ENCODE measurements around the gene RPGR.

Gene RPGR

DNA sequence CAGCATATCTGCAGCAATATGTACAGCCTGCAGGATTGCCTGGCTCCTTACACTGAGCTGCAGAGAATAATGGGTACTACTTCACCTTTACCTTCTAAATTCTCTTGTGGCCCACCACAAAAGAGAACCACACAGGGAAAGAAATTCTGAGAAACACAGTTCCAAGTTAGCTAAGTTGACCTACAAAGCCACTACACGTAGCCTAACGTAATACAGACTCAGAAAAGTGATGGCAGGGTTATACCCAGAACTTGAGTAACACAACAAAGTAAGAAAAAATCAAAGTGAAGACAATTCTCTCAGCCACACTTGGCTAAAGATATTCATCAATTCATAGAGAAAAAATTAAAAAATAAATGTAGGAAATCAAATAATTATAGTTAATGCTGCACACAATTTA lies 80.3 kb downstream of the RPGR start:
- no peak for DNase-seq

- no peak for DNase-seq
Measured at GRCh38 chrX:38240541-38240940, 86.8 kb downstream of the RPGR start.

DNA sequence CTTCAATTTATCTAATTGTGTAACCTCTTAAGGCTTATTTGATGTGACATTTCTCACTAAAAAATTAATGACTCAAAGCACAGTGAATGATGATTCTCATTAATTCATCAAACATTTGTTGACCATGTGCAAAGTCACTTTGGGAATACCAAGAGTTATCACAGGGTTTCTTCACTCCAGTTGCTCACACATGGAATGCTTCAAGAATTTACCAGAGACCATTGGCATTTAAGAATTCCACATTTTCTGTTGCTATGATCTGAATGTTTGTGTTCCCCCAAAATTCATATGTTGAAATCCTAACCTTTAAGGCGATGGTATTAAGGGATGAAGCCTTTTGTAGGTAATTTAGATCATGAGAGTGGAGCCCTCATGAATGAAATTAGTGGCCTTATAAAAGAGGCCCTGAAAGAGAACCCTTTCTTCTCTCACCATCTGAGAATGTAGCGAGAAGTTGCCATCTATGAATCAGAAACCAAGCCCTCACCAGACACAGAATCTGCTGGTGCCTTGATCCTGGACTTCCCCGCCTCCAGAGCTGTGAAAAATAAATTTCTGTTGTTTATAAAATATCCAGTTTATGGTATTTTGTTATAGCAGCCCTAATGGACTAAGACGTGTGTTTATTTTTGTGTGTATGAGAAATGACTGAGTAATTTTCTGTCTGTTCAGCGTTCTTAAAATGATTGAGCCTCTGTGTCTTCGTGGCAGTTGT lies 90.3 kb downstream of the RPGR start:
- DNase-seq: no peak

- DNase-seq: no peak
Measured at GRCh38 chrX:38233891-38234667, 93.2 kb downstream of the RPGR start.

- DNase-seq: no peak
Measured at GRCh38 chrX:38232079-38232686, 95.1 kb downstream of the RPGR start.

- DNase-seq: no peak
Measured at GRCh38 chrX:38225093-38225492, 102.2 kb downstream of the RPGR start.

- no peak for DNase-seq
Measured at GRCh38 chrX:38224160-38224559, 103.1 kb downstream of the RPGR start.

DNA sequence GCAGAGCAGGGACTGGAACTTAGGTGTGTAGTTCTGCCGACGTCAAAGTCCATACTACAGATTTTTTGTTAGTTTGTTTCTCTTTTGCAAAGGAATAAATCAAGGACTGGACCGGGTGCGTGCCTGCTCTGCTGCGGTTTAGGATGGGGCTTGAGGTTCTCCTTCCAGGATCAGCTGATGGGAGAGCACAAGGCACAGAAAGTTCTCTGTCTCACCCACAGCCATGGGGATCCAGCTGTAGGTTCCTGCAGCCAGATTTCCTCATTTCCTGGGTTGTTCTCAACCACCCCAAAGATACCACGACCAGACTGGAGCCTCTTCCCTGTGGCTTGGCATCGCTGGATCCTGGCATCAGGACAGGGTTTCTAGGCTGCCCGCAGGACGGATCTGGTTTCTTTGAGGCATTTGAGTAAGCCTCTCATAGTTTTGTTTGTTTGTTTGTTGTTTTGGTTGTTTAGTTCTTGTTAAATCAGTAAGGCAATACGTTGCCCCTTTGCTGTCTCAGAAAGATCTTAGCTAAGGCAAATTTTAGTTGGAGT lies 105.8 kb downstream of the RPGR start:
- DNase-seq: no peak

DNA sequence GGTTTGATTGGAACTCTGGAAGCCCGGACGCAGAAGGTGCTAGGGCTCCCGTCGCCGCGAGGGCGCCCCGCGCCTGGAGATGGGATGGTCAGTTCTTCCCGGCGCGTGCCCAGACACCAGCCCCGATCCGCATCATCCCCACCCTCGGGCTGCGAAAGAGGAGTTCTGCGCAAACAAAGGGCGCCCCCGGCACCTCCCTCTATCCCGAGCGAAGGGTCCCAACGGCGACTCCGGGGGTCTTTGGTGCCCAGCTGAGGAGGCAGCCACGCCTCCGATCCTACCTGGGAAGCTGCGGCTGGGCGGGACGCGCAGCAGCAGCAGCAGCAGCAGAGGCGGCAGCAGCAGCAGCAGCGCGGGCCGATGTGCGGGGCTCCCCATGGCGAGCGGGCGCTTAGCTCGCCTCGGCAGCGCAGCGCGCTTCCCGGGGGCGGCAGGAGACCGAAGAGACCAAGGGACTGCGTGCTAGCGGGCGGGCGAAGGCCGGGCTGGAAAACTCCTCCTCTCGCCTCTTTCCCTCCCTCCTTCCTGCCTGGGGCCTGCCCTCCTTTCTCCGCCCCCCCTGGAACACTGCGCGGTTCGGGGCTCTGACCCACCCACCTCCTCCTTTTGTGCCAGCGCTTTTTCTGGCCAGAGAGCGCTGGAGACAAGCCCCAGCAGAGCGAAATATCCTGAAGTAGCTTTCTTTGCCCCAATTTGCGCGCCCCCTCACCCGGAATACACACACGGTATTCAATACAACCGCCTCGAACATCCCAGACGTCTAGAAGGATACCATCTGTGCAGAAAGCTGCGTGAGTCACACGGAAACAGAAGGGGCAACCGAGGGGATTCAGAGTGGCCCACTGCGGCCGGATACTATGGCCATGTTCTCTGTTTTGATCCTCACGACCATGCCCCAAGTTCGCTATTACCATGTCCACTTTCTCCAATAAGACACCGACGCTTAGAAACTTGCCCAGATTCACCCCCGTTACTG lies 106.6 kb downstream of the RPGR start, which contains the start of gene SRPX:
TSS of gene SRPX (minus strand) at position 457 of the 976 bp plus-strand sequence. CDS start at position 378, 79 bp downstream.
- no peak for DNase-seq

DNA sequence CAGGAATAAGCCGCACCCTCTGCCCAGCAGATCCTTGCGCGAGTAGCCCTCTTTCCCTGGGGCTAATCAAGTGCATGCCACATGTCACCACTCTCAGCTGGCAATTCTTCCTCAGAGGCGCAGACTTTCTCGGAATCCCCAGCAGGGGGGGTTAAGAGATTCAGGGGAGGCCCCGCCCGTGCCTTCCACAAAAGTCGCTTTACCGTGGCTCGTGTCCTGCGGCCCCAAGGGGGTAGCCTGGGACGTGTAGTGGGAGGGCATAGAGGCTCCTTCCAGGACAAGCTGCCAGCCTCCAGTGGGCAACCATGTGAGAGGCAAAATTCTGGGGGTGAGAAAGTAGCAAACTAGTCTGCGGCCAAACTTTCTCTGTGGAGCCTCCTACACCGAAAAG lies 107.3 kb downstream of the RPGR start:
- DNase-seq: no peak
